Measurements from ENCODE around the gene FGFR1OP2.
"Not testable (repeated sequence)": the region's sequence is repeated elsewhere in the genome, so short reads cannot be mapped to it uniquely, and the experiment has no call there.

FGFR1OP2 gene

GRCh38 chr12:26937863-26938700 is at the start of gene FGFR1OP2, which contains the start of gene INTS13:
Gene FGFR1OP2, plus strand, starts transcription at chr12:26938470. Its CDS starts 15,689 bp downstream, at chr12:26954159.
Gene INTS13, minus strand, starts transcription at chr12:26937981. Its CDS starts 1,178 bp downstream, at chr12:26936803.
- peak; percentile 96 for DNase-seq

- DNase-seq = no peak
Measured at GRCh38 chr12:26890784-26891183, 47.5 kb upstream of the FGFR1OP2 start.

DNA sequence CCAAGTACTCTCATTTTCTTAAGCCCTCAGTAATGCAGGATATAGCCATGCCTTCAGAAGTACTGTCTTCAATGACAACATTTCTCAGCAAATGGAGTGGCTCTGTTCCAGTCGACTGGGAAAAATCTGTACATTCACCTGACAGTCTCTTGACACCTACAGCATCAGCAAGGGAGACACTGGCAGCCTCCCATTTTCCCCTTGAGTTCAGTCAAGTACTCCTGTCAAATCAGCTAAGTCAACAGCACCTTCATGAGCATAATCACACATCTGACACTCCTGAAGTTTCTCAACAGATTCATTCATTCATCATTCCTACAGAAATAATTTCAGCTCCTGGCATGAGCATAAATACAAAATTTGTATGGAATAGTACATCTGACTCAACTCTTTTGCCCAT is 46.6 kb upstream of the FGFR1OP2 start:
- no peak for DNase-seq

DNA sequence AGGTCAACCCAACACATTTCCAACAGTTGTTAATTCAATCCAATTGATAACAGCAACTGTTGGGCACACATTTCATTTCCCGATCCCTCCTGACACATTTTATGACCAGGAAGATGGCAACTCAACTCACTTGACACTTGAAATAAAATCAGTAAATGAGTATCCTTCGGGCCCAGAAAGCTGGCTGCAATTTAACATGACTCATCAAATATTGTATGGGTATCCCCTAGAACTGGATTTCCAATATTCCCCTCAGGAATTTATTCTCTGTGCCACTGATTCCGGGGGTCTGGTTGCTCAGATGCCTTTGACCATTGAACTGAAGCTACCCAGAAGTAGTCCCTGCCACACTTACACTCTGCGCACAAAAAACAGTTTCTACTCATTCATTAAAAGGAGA is 42.6 kb upstream of the FGFR1OP2 start:
- DNase-seq = no peak

DNA sequence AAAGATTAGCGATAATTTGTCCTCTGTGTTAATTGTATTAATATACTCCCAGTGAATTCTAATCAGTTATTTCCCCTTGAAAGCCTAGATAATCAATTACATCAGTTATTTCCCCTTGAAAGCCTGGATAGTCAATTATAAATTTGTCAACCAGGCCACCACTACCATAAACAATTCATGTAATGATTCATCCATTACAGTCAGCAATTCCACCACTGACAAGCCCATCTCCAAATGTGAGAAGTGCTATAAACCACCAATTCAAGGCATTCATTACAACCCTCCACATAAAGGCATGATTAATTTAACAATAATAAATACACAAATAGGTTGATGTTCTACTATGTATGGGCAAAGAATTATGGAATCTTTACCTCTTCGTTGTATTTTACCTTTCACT is 41.4 kb upstream of the FGFR1OP2 start:
- no peak for DNase-seq

DNA sequence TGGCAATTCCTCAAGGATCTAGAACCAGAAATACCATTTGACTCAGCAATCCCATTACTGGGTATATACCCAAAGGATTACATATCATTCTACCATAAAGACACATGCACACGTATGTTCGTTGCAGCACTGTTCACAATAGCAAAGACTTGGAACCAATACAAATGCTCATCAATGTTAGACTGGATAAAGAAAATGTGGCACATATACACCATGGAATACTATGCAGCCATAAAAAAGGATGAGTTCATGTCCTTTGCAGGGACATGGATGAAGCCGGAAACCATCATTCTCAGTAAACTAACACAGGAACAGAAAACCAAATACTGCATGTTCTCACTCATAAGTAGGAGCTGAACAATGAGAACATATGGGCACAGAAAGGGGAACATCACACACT is 34.9 kb upstream of the FGFR1OP2 start:
- DNase-seq = not testable (repeated sequence)

GRCh38 chr12:26906024-26906423 is 32.2 kb upstream of the FGFR1OP2 start:
- DNase-seq = no peak

GRCh38 chr12:26906704-26907103 is 31.6 kb upstream of the FGFR1OP2 start:
- DNase-seq = no peak

DNA sequence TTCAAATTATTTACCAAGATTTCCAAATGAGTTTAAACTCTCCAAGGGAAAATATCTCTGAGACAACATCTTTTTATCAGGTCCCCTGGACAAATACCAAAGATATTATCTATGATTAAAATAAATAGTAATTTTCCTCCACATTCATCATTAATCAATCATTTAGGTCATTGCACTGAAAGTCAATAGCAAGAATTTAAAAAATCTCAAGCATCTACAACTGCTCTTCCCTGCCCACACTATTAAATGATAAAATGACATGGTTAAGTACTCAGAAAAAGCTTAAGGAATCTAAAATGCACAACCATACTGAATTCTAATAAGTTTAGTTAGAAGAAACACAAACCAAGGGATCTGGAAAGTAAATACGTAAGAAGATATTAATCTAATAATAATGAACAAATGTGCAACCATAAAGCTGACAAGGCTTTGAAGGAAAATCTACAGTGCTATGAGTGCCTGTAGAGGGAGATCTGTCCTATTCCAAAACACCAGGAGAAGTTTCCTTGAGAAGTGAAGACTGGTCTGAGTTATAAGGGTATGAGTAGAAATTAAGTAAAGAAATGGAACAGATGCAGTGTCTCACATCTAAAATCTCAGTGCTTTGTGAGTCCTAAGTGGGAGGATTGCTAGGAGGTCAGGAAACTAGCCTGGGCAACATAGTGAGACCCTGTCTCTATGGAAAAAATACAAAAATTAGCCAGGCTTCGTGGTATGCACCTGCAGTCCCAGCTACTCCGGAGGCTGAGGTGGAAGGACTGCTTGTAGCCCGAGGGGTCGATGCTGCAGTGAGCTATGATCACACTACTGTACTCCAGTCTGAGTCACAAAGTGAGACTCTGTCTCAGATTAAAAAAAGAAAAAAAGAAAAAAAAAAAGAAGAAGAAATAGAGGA is 19.7 kb upstream of the FGFR1OP2 start:
- no peak for DNase-seq

DNA sequence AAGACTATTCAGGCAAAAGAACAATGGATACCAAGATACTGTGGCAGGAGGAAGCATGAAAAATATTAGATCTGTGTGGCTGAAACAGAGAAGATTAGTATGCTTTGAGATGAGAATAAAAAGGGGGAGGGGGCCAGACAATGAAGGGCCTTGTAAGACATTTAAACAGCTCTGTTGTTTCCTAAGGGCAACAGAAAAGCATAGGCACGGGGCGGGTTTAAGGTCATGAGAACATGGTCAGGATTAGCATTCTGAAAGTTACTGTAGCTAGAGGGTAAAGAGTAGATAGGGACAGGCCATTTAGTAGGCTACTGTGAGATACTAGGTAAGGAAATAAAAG is 19.1 kb upstream of the FGFR1OP2 start:
- DNase-seq = no peak

- no peak for DNase-seq
Measured at GRCh38 chr12:26921886-26922285, 16.4 kb upstream of the FGFR1OP2 start.

DNA sequence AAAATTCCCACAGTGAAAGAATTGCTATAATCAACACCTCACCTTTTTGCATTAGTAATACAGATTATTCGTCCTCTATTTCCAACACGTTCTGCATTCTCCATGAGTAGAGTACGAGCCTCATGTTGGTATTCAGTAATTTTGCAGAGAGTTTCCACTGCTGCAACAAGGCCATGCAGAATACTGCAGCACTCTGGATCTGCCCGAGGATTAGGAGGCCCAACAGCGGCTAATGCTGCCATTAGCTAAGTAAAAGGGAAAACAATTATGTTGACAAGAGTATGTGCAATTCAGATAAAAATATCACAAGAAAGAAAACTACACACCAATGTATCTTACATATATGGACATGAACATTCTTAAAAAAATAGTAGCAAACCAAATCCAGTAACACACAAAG is 9.6 kb upstream of the FGFR1OP2 start:
- DNase-seq = no peak

DNA sequence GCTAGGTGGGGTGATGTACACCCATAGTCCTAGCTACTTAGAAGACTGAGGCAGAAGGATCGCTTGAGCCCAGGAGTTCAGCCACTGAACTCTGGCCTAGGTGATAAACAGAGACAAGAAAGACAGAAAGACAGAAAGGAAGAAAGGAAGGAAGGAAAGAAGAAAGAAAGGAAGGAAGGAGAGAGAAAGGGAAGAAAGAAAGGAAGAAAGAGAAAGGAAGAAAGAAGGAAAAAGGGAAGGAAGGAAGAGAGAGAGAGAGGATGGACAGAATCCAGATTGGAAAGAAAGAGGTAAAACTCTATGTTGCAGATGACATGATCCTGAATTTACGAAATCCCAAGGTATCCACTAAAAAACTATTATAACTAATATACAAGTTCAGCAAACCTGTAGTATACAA is 8.7 kb upstream of the FGFR1OP2 start:
- no peak for DNase-seq

- no peak for DNase-seq
Measured at GRCh38 chr12:26935636-26936378, 2.5 kb upstream of the FGFR1OP2 start.

DNA sequence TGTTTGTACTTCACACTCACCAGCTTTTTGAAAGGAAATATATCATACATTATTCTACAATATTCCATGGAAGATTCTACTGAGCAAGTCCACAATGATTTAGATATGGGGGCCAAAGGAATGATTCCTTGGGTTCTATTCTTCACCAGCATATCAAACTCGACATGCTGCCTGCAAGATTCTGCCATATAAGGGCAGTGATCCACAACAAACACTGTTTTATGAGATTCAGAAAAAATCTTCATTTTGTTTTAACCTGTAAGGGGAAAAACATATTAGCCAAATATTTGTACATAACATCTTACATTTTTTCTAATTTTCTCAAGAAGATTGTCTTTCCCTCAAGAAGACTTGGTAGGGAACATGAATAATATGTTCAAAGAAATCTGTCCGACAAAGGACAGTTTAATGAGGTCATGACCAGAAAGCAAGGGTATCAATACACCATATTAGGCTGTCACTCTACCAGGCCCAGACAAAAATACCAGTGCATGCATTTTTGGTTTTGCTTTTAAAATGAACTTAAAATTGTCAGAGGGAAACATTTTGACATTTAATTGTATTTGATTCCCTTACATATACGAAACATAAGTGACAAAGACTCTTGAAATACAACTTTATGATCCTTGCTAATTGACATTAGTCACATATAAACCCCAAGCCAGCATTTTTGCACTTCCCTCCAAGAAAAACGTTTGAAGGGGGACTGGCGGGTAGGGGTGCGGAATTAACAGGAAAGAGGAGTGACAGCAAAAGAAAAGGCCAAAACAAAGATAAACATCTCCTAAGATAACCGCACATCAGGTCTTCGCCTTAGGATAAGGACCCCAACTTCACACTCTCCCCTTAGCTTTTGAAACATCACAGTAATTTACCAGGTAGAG is 1.5 kb upstream of the FGFR1OP2 start:
- no peak for DNase-seq

DNA sequence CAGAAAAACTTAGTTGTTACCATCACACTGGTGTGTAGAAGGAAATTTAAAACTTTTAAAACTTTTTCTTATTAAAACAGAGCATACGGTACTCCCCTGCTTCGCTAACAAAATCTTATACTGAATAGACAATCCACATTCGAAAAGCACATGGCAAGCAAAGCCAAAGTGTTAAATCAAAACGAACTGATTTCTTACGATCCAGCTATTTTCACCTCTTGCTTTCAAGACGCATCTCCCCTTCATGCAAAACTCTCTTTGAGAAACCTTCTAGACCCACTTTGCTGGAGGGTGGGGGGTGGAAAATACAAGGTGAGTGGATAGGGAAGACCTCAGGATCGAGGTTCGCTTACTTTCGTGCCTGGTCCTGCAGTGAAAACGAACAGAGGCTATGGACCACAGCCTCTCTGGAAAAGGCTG is 817 bp upstream of the FGFR1OP2 start:
- no peak for DNase-seq

DNA sequence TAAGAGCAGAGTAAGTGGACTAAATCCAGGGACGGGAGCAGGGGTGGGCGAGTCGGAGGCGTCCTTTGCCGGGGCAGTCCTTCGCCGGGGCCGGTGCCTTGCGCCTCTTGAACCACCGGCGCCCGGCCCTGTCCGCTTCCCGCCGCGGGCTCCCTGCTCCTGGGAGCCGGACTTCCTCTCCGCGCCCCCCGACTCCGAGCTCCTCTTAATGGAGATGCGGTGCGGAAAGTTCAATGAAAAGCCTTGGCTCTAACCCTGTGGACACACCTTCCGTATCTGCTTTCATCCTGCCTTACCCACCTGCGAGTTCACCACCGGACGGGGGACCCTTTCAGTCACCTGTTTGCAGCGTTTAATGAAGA is 412 bp downstream of the FGFR1OP2 start:
- peak; percentile 39 for DNase-seq

DNA sequence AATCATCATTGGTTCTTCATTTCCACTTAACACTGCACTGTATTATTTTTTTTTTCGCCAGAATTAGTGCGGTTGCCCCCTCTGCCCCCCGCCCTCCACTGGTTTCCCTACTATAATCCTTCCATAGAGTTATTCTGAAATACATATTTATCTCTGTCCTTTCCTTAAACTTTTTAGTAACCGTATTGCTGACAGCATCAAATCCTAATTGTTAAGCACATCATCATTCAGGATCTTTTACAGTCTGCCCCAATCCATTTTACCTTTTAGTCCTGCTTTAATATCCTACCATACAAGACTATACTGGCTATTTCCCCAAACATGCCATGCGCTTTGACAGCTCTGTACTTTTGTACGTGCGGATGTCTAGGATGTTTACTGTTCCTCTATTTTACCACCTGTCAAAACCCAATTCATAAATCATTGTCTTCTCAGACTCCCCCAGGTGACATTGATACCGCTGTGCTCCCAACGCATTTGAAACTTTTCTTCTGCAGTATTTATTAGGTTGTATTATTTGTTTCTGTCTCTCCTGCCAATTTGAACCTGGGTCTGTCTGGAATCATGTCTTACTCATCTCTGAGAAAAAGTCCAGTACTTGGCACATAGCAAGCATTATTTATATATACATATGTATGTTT is 1.0 kb downstream of the FGFR1OP2 start:
- no peak for DNase-seq

GRCh38 chr12:26939953-26940352 is 1.7 kb downstream of the FGFR1OP2 start:
- DNase-seq = no peak

DNA sequence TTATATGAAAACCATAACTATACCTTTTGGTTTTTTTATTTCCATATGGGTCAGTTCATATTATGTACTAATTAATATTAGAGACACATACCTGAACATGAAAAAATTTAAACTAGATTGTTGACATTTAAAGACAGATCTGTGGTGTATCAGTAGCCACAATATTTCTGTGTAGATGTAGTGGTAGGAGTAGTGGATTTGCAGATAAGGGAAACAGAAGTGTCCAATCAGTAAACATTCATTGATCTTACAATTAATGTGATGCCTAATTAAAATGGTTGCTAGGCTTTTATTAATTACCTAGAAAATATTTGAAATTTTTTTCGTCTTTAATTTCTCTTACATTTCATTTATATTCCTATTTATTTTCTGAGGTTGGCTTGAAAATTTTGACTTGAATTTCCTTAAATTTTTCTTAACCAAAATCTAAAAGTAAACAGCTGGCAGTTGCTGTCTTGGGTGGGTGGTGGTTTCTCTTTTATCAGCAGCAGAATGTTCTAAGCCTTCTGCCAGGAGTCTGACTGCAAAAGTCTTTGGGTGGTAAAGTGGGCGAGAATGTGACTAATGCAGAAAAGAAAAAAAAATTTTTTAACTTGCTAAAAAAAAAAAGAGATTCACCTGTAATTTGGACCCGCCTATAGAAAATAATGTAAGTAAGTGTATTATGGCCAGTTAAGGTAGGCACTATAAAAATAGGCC is 2.4 kb downstream of the FGFR1OP2 start:
- no peak for DNase-seq

DNA sequence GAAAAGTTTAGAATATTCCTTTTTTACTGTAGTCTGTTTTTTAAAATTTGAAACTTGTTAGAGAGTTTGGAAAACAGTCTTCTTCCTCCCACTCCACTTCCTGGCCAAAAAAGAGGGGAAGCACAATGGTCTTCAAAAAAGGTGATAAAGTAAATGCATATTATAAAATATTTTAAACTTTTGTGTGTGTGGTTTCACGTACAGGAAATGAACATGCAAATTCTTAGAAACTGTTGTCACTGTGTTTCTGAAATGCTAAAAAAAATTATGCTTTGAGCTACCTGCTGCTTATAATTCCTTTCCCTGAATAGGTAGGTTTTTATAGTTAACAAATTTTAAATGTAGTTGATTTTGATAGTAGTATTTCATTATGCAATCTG is 2.9 kb downstream of the FGFR1OP2 start:
- no peak for DNase-seq

Measured in NCI-H510A (cell line).